K562 (cell line): ENCODE results near the gene COMP. TPM values are rescaled to one million over a fixed set of nuclear protein-coding genes. Genes with fewer than 3 reads are reported as not detected.

Source experiments
- ATAC-seq: fragments of 200-7000 bp; cut with Tn5 transposase; 3 replicates; pipeline ENCODE4 v1.9.1; 2020; ENCODE audit warnings: moderate library complexity
- BruUV-seq: library from RNA; stranded (reverse); fragments of 400-500 nt; replicated peaks from 2 replicates; lab custom pipeline; 2021; lab: Mats Ljungman, UMichigan
- CTCF ChIA-PET: fragments of 300-600 bp; formaldehyde crosslinking; extraction: SDS; loops from one replicate; lab custom pipeline; 2021; ENCODE audit warnings: low intra/inter-chr PET ratio; lab: Yijun Ruan, JAX
- POLR2A ChIA-PET: fragments of 300-600, 350-650 bp; sonication (Branson Sonifier 250); formaldehyde crosslinking; extraction: SDS; loops from one replicate; lab custom pipeline; 2021; ENCODE audit warnings: antibody characterized with exemption, inconsistent platforms; lab: Yijun Ruan, JAX
- DNase-seq, 4 experiments: peaks; one replicate each; pipeline versions ENCODE4 v3.0.0 to v3.0.0-alpha.2; 2011 to 2018; ENCODE audit warnings: low spot score in 3 of 4, mixed read lengths in 3 of 4; ENCODE audit errors: extremely low read depth in 1 of 4
- FAIRE-seq: peaks from 2 replicates; lab custom pipeline; 2011; peaks lifted over from hg19 to GRCh38; lab: Jason Lieb, UNC
- H2AFZ ChIP-seq: 2 replicates; pipeline ENCODE4 v1.6.0; 2011; ENCODE audit warnings: low read depth, low read length, control low read depth, inconsistent platforms
- H3K27ac ChIP-seq: fragments of 200-600 bp; 3 replicates; pipeline ENCODE4 v1.8.0; 2011; ENCODE audit warnings: low read depth, mild to moderate bottlenecking, control low read depth, inconsistent platforms, low read length, moderate library complexity, mixed read lengths; ENCODE audit errors: extremely low read depth
- H3K27me3 ChIP-seq, 2 experiments: fragments of 300-600 bp in 1 of 2; 2 replicates in 1 of 2; 3 replicates in 1 of 2; pipeline versions ENCODE4 v1.6.0 to v1.8.0; 2011; ENCODE audit warnings: inconsistent platforms in 2 of 2, low read length in 2 of 2, mild to moderate bottlenecking in 1 of 2, mixed read lengths in 1 of 2, moderate library complexity in 1 of 2; ENCODE audit not compliant: control insufficient read depth in 2 of 2, insufficient read depth in 2 of 2
- H3K36me3 ChIP-seq: fragments of 300-600 bp; 3 replicates; pipeline ENCODE4 v1.8.0; 2011; ENCODE audit warnings: mild to moderate bottlenecking, low read length, inconsistent platforms; ENCODE audit not compliant: control insufficient read depth, insufficient read depth
- H3K4me1 ChIP-seq, 2 experiments: fragments of 200-600 bp in 1 of 2; replicated peaks in 1 of 2; 2 replicates in 1 of 2; 3 replicates in 1 of 2; pipeline versions ENCODE4 v1.5.1 to v1.8.0; 2011; ENCODE audit warnings: inconsistent platforms in 2 of 2, low read length in 2 of 2, mild to moderate bottlenecking in 1 of 2, mixed read lengths in 1 of 2, moderate library complexity in 1 of 2; ENCODE audit not compliant: control insufficient read depth in 2 of 2, insufficient read depth in 2 of 2
- H3K4me2 ChIP-seq: 2 replicates; pipeline ENCODE4 v1.6.1; 2011; ENCODE audit warnings: low read length, control low read depth, inconsistent platforms, mixed read lengths; ENCODE audit not compliant: insufficient read depth
- H3K4me3 ChIP-seq: fragments of 200-600 bp; sonication (generic), shearing (Covaris generic); 2 replicates; pipeline ENCODE4 v1.5.1; 2016; ENCODE audit warnings: control low read depth, inconsistent platforms
- H3K79me2 ChIP-seq: fragments of 200-600 bp; 3 replicates; pipeline ENCODE4 v1.8.0; 2011; ENCODE audit warnings: low read length, inconsistent platforms; ENCODE audit not compliant: control insufficient read depth, insufficient read depth
- H3K9ac ChIP-seq, 2 experiments: 2 replicates each; pipeline versions ENCODE4 v1.6.0 to v1.6.1; 2011; ENCODE audit warnings: low read depth in 2 of 2, low read length in 2 of 2, control low read depth in 1 of 2, inconsistent platforms in 1 of 2, mild to moderate bottlenecking in 1 of 2, mixed read lengths in 1 of 2; ENCODE audit not compliant: insufficient read depth in 1 of 2
- H3K9me1 ChIP-seq: one replicate; pipeline ENCODE4 v1.6.0; 2011; ENCODE audit warnings: inconsistent platforms, mild to moderate bottlenecking, low read length, moderate library complexity; ENCODE audit not compliant: control insufficient read depth, insufficient read depth
- H3K9me3 ChIP-seq: replicated peaks from 2 replicates; pipeline ENCODE4 v1.5.1; 2011; ENCODE audit warnings: low read depth, low read length, inconsistent platforms; ENCODE audit not compliant: control insufficient read depth, insufficient read depth
- H4K20me1 ChIP-seq: replicated peaks from 2 replicates; pipeline ENCODE4 v1.6.1; 2011; ENCODE audit warnings: low read length, inconsistent platforms, mixed read lengths; ENCODE audit not compliant: control insufficient read depth, insufficient read depth
- SRSF9 ChIP-seq: fragments of 200-400 bp; formaldehyde crosslinking; IDR thresholded peaks from 2 replicates; pipeline ENCODE4 v1.6.1; 2017; ENCODE audit warnings: low read depth, low read length, borderline replicate concordance
- TCF7L2 ChIP-seq: fragments of 150-350 bp; IDR thresholded peaks from 2 replicates; pipeline ENCODE4 v1.6.1; 2016; ENCODE audit warnings: low read depth, mild to moderate bottlenecking, low read length, moderate library complexity
- ZNF347 ChIP-seq: fragments of 450-650 bp; formaldehyde crosslinking; IDR thresholded peaks from 2 replicates; pipeline ENCODE4 v1.4.0; 2020; ENCODE audit warnings: low read depth, mild to moderate bottlenecking, moderate library complexity
- WGBS: fragments of 100-300 bp; shearing (Covaris generic); methylation state at CpG from one replicate; pipeline ENCODE4 v1.1.6; 2016; ENCODE audit warnings: low coverage, mixed read lengths; ENCODE audit not compliant: insufficient coverage; ENCODE audit errors: missing lambda C conversion rate; 5-methylcytosine and 5-hydroxymethylcytosine counted together
- in situ Hi-C: fragments of 300-500 bp; cut with MboI; formaldehyde crosslinking; loops from 4 replicates; pipeline ENCODE4 v1.15.0; 2018; ENCODE audit warnings: inconsistent platforms, mixed read lengths
- intact Hi-C: fragments of 100-400 bp; cut with micrococcal nuclease; formaldehyde crosslinking; loops from 2 replicates; pipeline ENCODE4 v1.14.2; 2022
- polyA plus RNA-seq, 8 experiments: library from polyadenylated mRNA; depleted of rRNA in 4 of 8; stranded (reverse) in 5 of 8; unstranded in 3 of 8; fragments of >200 nt; fragmentation: Nextera tagmentation in 2 of 8; fragmentation: Illumina TruSeq in 1 of 8; extraction: Ambion mirVana in 2 of 8; extraction: Trizol in 1 of 8; gene quantifications; 2 replicates each; pipeline versions ENCODE4 v1.2.1 to v1.2.3, GENCODE V29; 2011 to 2014; ENCODE audit warnings: inconsistent platforms in 1 of 8, missing spikeins in 1 of 8
- total RNA-seq, 7 experiments: library from RNA; depleted of rRNA in 6 of 7; stranded (reverse); fragments of >200 nt in 6 of 7; fragmentation: Illumina TruSeq in 2 of 7; extraction: Trizol in 2 of 7; gene quantifications; 2 replicates each; pipeline versions ENCODE4 v1.2.1 to v1.2.3, GENCODE V29; 2011 to 2021; ENCODE audit warnings: low replicate concordance in 1 of 7
- TF ChIP-seq, protein P1 (sequence below): sonication (generic); formaldehyde crosslinking; IDR thresholded peaks from 2 replicates; pipeline ENCODE4 v1.8.1; 2022; ENCODE audit warnings: missing genetic modification reagents

The COMP gene
- total and polyA plus RNA-seq, 9 of the 15 experiments (the other 6 are each of a cell fraction or from before 2014, with no cell fraction given): 0.07 TPM; not detected in 8

GRCh38 chr19:18789422-18789869 lies 1.7 kb downstream of the COMP start:
- no peak overlapping the region for H3K27ac ChIP-seq
- FAIRE-seq: no peak
- DNase-seq: no peak
- H3K4me1 ChIP-seq: peaks cover 8 to 64% of the 10 kb centered on the region in 2 experiments; a peak in 3 of 5 replicates
- peak overlapping the region in 1 of 2 experiments; percentile 45; a peak in 1 of 4 replicates for H3K9ac ChIP-seq
- CTCF ChIA-PET: no interaction called here
- H3K4me3 ChIP-seq: no peak overlapping the region
- in situ Hi-C loops: no loop called here
- no TSS peak for BruUV-seq
- TF ChIP-seq SRSF9 (no peak), TCF7L2 (no peak), ZNF347 (CRISPR knock-in tag) (no peak)
- WGBS: 0% methylated on average over 1 of the region's 38 CpGs
- no peak overlapping the region for H3K4me2 ChIP-seq
- intact Hi-C loops: no loop called here
- ATAC-seq: no peak
- peaks cover 17% of the 10 kb centered on the region for H4K20me1 ChIP-seq
- H3K79me2 ChIP-seq: no peaks in the 10 kb centered on the region
- H3K9me1 ChIP-seq: no peaks in the 10 kb centered on the region
- H3K27me3 ChIP-seq: peaks cover 17 to 47% of the 10 kb centered on the region in 2 experiments; a peak in 4 of 5 replicates
- no peaks in the 10 kb centered on the region for H3K9me3 ChIP-seq
- H3K36me3 ChIP-seq: no peaks in the 10 kb centered on the region
- no peak overlapping the region for H2AFZ ChIP-seq
- POLR2A ChIA-PET: interaction anchor here (0.6 kb wide), 1 partner anchor 509 kb away, joined by 4 read pairs; no protein-coding TSS in a partner anchor

DNA sequence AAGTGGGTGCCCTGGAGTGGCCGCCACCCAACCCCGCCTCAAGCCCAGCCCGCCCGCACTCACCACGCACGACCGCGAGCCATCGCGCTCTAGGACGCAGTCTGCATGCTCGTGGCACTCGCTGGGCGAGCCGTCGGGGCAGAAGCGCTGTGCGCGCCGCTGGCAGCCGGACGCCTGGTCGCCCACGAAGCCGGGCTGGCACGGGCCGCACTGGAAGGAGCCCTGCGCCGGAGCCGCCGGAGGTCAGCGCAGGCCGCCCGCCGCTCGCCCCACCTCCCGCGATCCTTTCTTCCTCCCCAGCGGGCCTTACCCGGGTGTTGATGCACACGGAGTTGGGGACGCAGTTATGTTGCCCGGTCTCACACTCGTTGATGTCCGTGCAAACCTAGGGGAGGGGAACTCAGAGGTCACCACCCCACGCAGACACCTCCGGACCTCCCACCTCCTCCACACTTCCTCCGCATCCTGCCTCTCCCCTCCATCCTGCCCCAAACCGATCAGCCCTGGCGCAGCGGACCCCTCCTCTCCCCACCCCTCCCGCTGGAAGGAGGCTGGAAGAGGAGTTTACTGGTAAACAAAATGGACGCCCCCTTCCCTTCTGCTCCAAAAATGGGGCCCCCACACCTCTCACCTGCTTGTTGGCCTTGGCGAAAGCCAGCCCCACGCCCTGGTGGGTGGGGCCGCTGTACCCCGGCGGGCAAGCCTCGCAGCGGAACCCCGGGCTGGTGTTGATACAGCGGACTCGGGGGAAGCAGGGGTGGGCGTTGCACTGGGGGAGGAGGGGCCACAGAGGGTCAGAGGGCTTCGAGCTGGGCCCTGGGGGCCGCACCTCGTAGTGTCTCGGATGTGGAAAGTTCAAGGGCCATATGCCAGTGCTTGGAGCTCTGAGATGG lies 2.3 kb downstream of the COMP start:
- ATAC-seq (no peak), FAIRE-seq (no peak), DNase-seq (no peak)
- ChIA-PET POLR2A (interaction anchor here (0.6 kb wide), 1 partner anchor 508 kb away, joined by 4 read pairs; no protein-coding TSS in a partner anchor), CTCF (no interaction called here)
- intact Hi-C loops (no loop called here), in situ Hi-C loops (no loop called here)
- Histone ChIP-seq H3K4me2 (no peak overlapping the region), H2AFZ (no peak overlapping the region), H3K9me1 (no peaks in the 10 kb centered on the region), H3K4me1 (peaks cover 8 to 69% of the 10 kb centered on the region in 2 experiments; a peak in 3 of 5 replicates), H3K79me2 (no peaks in the 10 kb centered on the region), H3K9ac (peak overlapping the region in 1 of 2 experiments; percentile 1; a peak in 1 of 4 replicates), H3K27ac (no peak overlapping the region), H3K36me3 (no peaks in the 10 kb centered on the region), H4K20me1 (peaks cover 14% of the 10 kb centered on the region), H3K27me3 (peaks cover 17 to 51% of the 10 kb centered on the region in 2 experiments; a peak in 4 of 5 replicates), H3K9me3 (no peaks in the 10 kb centered on the region), H3K4me3 (no peak overlapping the region)
- BruUV-seq: no TSS peak
- 18% methylated on average over 56 of the region's 68 CpGs for WGBS
- TF ChIP-seq, protein P1, sequence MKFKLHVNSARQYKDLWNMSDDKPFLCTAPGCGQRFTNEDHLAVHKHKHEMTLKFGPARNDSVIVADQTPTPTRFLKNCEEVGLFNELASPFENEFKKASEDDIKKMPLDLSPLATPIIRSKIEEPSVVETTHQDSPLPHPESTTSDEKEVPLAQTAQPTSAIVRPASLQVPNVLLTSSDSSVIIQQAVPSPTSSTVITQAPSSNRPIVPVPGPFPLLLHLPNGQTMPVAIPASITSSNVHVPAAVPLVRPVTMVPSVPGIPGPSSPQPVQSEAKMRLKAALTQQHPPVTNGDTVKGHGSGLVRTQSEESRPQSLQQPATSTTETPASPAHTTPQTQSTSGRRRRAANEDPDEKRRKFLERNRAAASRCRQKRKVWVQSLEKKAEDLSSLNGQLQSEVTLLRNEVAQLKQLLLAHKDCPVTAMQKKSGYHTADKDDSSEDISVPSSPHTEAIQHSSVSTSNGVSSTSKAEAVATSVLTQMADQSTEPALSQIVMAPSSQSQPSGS (CRISPR knock-in tag): no peak
